GM12865 (cell line): ENCODE data around the gene CAPG.
A peak's percentile ranks its signal among the peaks of the same experiment; 100 is the strongest.

Experiments
- DNase-seq: peaks from one replicate; pipeline ENCODE4 v3.0.0; 2010; ENCODE audit warnings: low read depth
- H3K4me3 ChIP-seq: 2 replicates; pipeline ENCODE4 v1.5.1; 2011; ENCODE audit warnings: mild to moderate bottlenecking, low read depth, low read length, control low read depth
- CTCF ChIP-seq: IDR thresholded peaks from 2 replicates; pipeline ENCODE4 v1.5.1; 2011; ENCODE audit warnings: low read length, control low read depth, low read depth, inconsistent platforms; ENCODE audit not compliant: insufficient read depth; ENCODE audit errors: missing control alignments

Gene CAPG

GRCh38 chr2:85438201-85439024 is 28.2 kb upstream of the CAPG start:
- TF ChIP-seq CTCF: no peak
- peak overlapping the region; percentile 47 for H3K4me3 ChIP-seq
- DNase-seq: no peak

GRCh38 chr2:85437488-85438200 is 27.5 kb upstream of the CAPG start:
- DNase-seq: peak; percentile 82
- TF ChIP-seq CTCF: no peak
- peak overlapping the region; percentile 47 for H3K4me3 ChIP-seq

- peak overlapping the region; percentile 47; the same call in 1 of the 2 replicates for H3K4me3 ChIP-seq
- no peak for DNase-seq
- no peak for TF ChIP-seq CTCF
Observed at GRCh38 chr2:85436836-85437487, 26.8 kb upstream of the CAPG start.

GRCh38 chr2:85435981-85436835 is 26.0 kb upstream of the CAPG start:
- TF ChIP-seq CTCF: no peak
- no peak for DNase-seq
- H3K4me3 ChIP-seq: no peak overlapping the region

- TF ChIP-seq CTCF: no peak
- DNase-seq: no peak
- no peak overlapping the region for H3K4me3 ChIP-seq
Observed at GRCh38 chr2:85435220-85435958, 25.2 kb upstream of the CAPG start.

- DNase-seq: no peak
- no peak overlapping the region for H3K4me3 ChIP-seq
- no peak for TF ChIP-seq CTCF
Observed at GRCh38 chr2:85434696-85435095, 24.5 kb upstream of the CAPG start.
